Activated CD4-positive, alpha-beta memory T cell treated with anti-CD3 and anti-CD28 coated beads for 36 hours (primary cell): ENCODE results near the gene SCARF2. TPM values are rescaled to one million over a fixed set of nuclear protein-coding genes. Genes with fewer than 3 reads are reported as not detected.

ENCODE experiments used
- CTCF ChIA-PET: fragments of 350-600 bp; sonication (Branson Sonifier 250); formaldehyde crosslinking; loops from one replicate; lab custom pipeline; 2021; ENCODE audit warnings: antibody characterized with exemption, inconsistent platforms; lab: Charles Lee
- POLR2A ChIA-PET: fragments of 350-600 bp; sonication (Branson Sonifier 250); formaldehyde crosslinking; loops from one replicate; lab custom pipeline; 2021; ENCODE audit warnings: antibody characterized with exemption; lab: Charles Lee
- DNase-seq: peaks from one replicate; pipeline ENCODE4 v3.0.0-alpha.2; 2020
- H3K27ac Mint-ChIP-seq: one replicate; pipeline ENCODE4 v1.8.0; 2021; ENCODE audit warnings: mixed read lengths
- H3K27me3 Mint-ChIP-seq: one replicate; pipeline ENCODE4 v1.8.0; 2021; ENCODE audit warnings: mixed read lengths
- H3K36me3 Mint-ChIP-seq: one replicate; pipeline ENCODE4 v1.8.0; 2021; ENCODE audit warnings: mixed read lengths
- H3K4me1 Mint-ChIP-seq: one replicate; pipeline ENCODE4 v1.8.0; 2021; ENCODE audit warnings: low read depth, mixed read lengths
- H3K4me3 Mint-ChIP-seq: one replicate; pipeline ENCODE4 v1.8.0; 2021; ENCODE audit warnings: mild to moderate bottlenecking, mixed read lengths
- H3K9me3 Mint-ChIP-seq: one replicate; pipeline ENCODE4 v1.8.0; 2021; ENCODE audit warnings: mixed read lengths
- intact Hi-C: fragments of 100-400 bp; cut with micrococcal nuclease; formaldehyde crosslinking; loops from one replicate; pipeline ENCODE4 v1.15.1; 2023
- total RNA-seq, 2 experiments: library from RNA; stranded (reverse); gene quantifications; one replicate each; pipeline ENCODE4 v1.2.3, GENCODE V29; 2021

Gene SCARF2
- total RNA-seq, 2 experiments from 2014 or later, result 0.43 to 0.70 TPM

DNA sequence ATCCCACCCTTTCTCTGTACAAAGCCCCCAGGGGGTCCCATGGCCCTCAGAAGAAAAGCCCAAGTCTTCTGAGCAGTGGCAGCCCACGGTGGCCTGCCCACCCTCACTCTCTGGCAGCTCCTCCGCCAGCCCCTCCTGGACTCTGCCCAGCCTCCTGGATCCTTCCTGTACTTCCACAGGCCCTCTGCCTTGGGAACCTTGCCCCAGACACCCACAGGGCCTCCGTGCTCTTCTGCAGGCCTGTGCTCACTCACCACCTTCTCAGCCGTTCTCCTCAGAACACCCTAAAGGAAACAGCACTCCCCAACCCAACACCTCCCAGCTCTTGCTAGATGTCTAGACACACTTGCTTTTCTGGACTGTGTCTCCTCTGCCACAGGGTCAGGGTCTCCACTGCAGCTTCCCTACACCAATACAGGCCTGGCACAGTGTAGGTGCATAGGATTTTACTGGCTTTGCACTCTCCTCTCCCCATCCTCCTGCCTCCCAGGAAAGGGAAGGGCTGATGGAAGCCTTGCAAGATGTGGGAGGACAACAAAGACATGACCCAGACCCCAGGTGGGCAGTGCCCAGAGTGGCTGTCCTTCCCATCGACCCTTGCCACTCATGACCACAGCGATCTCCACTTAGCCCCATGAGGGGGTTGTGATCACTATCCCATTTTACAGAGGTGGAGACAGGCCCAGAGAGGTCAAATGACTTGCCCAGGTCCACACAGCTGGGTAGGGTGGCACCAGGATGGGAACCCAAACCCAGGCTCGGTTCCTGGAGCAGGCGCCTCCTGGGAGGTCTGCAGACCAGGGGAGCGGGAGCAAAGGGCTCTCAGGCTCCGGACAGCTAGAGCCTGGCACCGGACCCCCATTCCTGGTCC, 2.0 kb downstream of the SCARF2 start:
- intact Hi-C loops, result loop anchor here (2.0 kb wide), 1 partner anchor 19 kb away; no protein-coding TSS in a partner anchor
- peaks cover 45% of the 10 kb centered on the region for H3K27me3 Mint-ChIP-seq
- no peak overlapping the region for H3K4me3 Mint-ChIP-seq
- DNase-seq, result no peak
- H3K9me3 Mint-ChIP-seq, result no peaks in the 10 kb centered on the region
- POLR2A ChIA-PET, result no interaction called here
- CTCF ChIA-PET, result interaction anchor here (1.2 to 2.8 kb wide), 2 partner anchors 17 to 128 kb away, joined by 3 to 15 read pairs; no protein-coding TSS in a partner anchor
- peaks cover 18% of the 10 kb centered on the region for H3K4me1 Mint-ChIP-seq
- H3K27ac Mint-ChIP-seq, result no peak overlapping the region
- no peaks in the 10 kb centered on the region for H3K36me3 Mint-ChIP-seq

DNA sequence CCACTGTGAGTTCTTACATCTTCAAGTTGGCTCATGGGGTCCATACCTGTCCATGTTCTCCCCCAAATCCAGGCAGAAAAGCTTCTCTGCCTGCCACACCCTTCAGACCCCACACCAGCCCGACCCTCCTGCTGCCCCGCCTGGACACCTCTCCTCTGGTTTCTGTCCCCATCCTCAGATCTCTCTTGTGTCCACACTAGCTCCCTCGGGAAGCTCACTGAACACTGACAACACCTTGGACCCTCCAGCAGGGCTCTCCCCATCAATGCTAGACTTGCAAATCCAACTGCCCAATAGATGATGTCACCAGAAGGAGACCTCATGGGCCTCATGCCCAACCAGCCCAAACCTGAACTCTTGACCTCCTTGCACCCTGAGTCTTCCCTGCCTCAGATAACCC, 2.9 kb downstream of the SCARF2 start:
- CTCF ChIA-PET, result interaction anchor here (1.2 to 2.8 kb wide), 3 partner anchors 16 to 129 kb away, joined by 3 to 15 read pairs (median 9); no protein-coding TSS in a partner anchor
- POLR2A ChIA-PET, result no interaction called here
- H3K27me3 Mint-ChIP-seq, result peaks cover 52% of the 10 kb centered on the region

DNA sequence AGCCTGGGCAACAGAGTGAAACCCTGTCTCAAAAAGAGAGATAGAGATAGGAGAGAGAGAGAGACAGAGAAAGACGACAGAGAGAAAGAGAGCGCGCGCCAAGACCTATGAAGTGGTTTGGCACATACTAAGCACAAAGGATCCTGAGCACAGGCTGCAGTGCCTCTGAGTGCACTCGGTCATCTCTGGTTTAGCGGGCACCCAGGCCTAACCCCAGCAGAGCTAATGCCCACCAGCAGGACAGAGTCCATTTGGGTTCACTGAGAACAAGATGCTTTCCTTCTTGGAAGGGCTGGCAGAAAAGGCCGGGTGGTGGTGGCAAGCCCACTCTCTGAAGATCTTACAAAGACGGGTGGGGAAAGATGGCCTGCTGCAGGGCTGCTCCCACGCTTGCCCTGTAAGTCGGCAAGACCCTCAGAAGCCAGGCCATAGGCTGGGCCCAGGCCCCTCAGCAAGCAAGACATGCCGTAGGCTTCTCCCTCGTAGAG, 3.3 kb downstream of the SCARF2 start:
- Mint-ChIP-seq H3K4me3 (no peak overlapping the region), H3K27me3 (peaks cover 52% of the 10 kb centered on the region), H3K36me3 (no peaks in the 10 kb centered on the region), H3K4me1 (peaks cover 22% of the 10 kb centered on the region), H3K27ac (no peak overlapping the region), H3K9me3 (no peaks in the 10 kb centered on the region)
- no peak for DNase-seq
- ChIA-PET POLR2A (no interaction called here), CTCF (interaction anchor here (1.2 to 2.8 kb wide), 3 partner anchors 16 to 130 kb away, joined by 3 to 15 read pairs (median 9); no protein-coding TSS in a partner anchor)
- intact Hi-C loops, result no loop called here

More for the DNA sequence above, 2.9 kb downstream of the SCARF2 start:
- Mint-ChIP-seq H3K9me3 (no peaks in the 10 kb centered on the region), H3K4me3 (no peak overlapping the region), H3K36me3 (no peaks in the 10 kb centered on the region), H3K27ac (no peak overlapping the region), H3K4me1 (peaks cover 22% of the 10 kb centered on the region)
- no peak for DNase-seq
- intact Hi-C loops, result no loop called here

DNA sequence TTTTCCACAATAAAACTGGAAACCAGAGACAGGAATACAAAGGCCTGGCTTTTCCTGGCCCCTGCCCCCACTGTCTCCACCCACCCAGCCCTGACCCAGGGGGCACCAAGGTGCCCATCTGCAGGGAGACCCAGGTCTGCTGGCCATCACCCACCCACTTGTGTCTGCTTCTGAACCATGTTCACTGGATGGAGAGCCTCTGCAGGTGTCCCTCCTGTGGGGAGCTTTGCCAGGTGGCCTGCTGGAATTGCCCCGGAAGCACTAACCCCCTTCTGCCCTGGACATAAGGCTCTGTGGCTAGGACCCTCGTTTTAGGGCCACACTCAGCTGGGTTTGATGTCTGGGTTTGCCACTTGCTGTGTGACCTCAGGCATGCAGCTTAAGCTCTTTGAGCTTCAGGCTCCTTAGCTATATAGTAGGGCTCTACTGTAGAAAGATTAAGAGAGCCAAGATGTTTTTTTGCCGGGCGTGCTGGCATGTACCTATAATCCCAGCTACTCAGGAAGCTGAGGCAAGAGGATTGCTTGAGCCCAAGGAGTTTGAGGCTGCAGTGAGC, 3.9 kb downstream of the SCARF2 start:
- ChIA-PET POLR2A (no interaction called here), CTCF (interaction anchor here (1.8 to 2.8 kb wide), 2 partner anchors 15 to 22 kb away, joined by 9 to 15 read pairs; no protein-coding TSS in a partner anchor)
- no peak for DNase-seq
- Mint-ChIP-seq H3K27me3 (peaks cover 55% of the 10 kb centered on the region), H3K4me1 (peaks cover 25% of the 10 kb centered on the region), H3K9me3 (no peaks in the 10 kb centered on the region), H3K27ac (no peak overlapping the region), H3K4me3 (no peak overlapping the region), H3K36me3 (no peaks in the 10 kb centered on the region)
- intact Hi-C loops, result no loop called here

DNA sequence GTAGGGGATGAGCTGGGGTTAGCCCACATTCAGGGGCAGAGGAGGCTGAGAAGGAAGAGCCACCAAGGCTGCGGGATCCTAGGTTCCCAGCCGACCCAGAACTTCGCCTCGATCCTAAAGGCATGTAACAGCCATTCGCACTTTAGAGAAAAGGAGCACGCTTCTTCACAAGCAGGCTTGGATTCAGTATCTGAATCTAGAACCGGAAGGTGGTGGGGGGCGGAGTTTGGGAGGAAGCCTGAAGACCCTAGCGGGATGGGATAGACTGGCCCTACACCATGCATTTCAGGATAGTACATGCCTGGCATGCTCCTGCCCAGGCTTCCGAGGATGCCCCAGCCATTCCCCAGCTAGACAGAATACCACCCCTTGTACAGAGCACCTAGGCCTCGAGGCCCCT, 4.4 kb downstream of the SCARF2 start:
- Mint-ChIP-seq H3K4me1 (peaks cover 24% of the 10 kb centered on the region), H3K27me3 (peaks cover 50% of the 10 kb centered on the region), H3K9me3 (no peaks in the 10 kb centered on the region), H3K27ac (no peak overlapping the region), H3K4me3 (no peak overlapping the region), H3K36me3 (no peaks in the 10 kb centered on the region)
- CTCF ChIA-PET, result interaction anchor here (1.8 to 2.8 kb wide), 2 partner anchors 15 to 23 kb away, joined by 9 to 15 read pairs; no protein-coding TSS in a partner anchor
- DNase-seq, result no peak
- intact Hi-C loops, result no loop called here
- POLR2A ChIA-PET, result no interaction called here

DNA sequence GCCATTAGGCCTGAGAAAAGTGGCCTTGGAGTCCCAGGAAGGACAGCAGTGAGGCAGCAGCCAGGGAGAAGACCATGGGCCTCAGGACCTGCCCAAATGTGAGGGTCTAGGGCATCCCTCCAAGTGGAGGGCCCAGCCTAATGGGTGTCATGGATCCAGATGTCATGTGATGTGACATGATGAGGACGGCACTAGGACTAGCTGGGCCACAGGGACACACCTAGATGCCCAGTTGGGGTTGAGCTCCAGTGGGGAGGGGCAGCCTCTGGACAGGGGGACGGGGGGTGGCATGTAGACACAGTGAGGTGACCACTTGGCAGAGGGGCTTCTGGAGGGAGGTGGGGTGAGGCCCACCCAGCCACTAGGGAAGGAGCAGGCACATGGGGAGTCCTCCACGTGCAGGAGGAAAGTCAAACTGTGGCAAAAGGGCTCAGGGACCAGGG, 5.4 kb downstream of the SCARF2 start:
- Mint-ChIP-seq H3K4me3 (no peak overlapping the region), H3K36me3 (no peaks in the 10 kb centered on the region), H3K9me3 (no peaks in the 10 kb centered on the region), H3K27me3 (peaks cover 50% of the 10 kb centered on the region), H3K27ac (no peak overlapping the region), H3K4me1 (peaks cover 24% of the 10 kb centered on the region)
- intact Hi-C loops, result no loop called here
- CTCF ChIA-PET, result interaction anchor here (1.2 kb wide), 1 partner anchor 62 kb away, joined by 3 read pairs; no protein-coding TSS in a partner anchor
- POLR2A ChIA-PET, result no interaction called here
- DNase-seq, result no peak

DNA sequence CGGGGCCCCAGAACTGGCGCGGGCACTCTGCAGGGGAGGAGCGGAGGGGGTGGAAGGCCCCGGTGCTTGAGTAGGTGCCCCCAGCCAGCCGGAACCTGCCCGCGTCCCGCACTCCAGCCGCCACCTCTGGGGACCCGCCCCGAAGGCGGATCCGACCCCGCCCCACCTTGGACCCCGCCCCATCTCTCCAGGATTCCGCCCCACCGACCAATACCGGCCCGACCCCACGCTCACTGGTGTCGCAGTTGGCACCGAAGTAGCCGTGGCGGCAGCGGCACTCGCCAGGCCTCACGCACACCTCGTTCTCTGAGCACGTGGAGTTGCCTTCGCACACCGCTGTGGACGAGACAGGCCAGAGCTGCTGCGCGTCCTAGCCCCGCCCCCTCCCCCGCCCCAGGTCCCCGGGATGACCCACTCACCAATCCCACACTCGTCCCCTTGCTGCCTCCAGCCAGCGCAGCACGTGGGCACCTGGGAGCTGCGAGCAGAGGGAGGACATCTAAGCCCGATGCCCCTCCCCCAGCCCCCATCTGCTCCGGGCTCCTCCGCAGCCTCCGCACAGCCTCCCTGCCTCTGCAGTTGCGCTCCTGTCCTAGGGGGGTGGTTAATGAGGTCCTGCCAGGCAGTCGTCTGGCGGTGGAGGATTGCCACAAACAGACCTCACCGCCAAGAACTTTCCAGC, 6.0 kb downstream of the SCARF2 start:
- ChIA-PET POLR2A (no interaction called here), CTCF (interaction anchor here (0.9 to 1.2 kb wide), 2 partner anchors 25 to 63 kb away, joined by 3 read pairs; no protein-coding TSS in a partner anchor)
- H3K9me3 Mint-ChIP-seq, result no peaks in the 10 kb centered on the region
- no peak overlapping the region for H3K4me3 Mint-ChIP-seq
- intact Hi-C loops, result no loop called here
- no peak for DNase-seq
- no peak overlapping the region for H3K27ac Mint-ChIP-seq
- H3K4me1 Mint-ChIP-seq, result peaks cover 18% of the 10 kb centered on the region
- H3K27me3 Mint-ChIP-seq, result peaks cover 49% of the 10 kb centered on the region
- no peaks in the 10 kb centered on the region for H3K36me3 Mint-ChIP-seq

DNA sequence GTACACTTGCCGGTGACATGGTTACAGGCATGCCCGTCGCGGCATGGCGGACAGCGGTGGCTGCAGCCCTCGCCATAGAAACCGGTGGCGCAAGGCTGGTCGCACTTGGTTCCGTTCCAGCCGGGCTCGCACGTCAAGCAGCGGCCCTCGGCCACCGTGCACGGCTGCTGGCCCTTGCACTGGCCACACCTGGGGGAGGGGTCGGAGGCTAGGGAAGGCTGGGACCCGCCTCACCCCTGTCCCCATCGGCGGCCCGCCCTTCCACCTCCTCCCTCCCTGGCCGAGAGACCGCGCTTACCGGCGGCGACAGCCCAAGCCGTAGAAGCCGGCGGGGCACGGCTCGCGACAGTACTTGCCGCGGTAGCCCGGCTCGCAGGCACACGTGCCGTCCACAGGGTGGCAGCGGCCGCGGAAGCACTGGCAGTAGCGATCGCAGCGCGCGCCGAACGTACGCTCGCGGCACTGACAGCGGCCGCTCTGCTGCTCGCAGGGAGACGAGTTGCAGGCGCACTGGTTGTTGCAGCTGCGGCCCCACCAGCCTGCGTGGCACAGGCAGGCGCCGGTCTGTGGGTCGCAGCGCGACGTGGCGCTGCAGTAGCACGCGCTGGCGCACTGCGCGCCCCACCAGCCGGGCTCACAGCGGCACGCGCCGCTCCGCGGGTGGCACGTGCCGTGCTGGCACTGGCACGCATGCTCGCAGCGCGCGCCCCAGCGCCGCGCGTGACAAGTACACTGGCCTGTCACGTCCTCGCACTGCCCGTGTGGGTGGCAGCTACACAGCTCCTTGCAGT, 6.7 kb downstream of the SCARF2 start:
- Mint-ChIP-seq H3K4me1 (peaks cover 15% of the 10 kb centered on the region), H3K9me3 (no peaks in the 10 kb centered on the region), H3K27me3 (peaks cover 46% of the 10 kb centered on the region), H3K27ac (no peak overlapping the region), H3K36me3 (no peaks in the 10 kb centered on the region), H3K4me3 (peak overlapping the region; percentile 23)
- POLR2A ChIA-PET, result no interaction called here
- DNase-seq, result peak; percentile 71
- CTCF ChIA-PET, result interaction anchor here (0.9 to 2.8 kb wide), 4 partner anchors 12 to 141 kb away, joined by 3 to 20 read pairs (median 3); no protein-coding TSS in a partner anchor
- intact Hi-C loops, result no loop called here

DNA sequence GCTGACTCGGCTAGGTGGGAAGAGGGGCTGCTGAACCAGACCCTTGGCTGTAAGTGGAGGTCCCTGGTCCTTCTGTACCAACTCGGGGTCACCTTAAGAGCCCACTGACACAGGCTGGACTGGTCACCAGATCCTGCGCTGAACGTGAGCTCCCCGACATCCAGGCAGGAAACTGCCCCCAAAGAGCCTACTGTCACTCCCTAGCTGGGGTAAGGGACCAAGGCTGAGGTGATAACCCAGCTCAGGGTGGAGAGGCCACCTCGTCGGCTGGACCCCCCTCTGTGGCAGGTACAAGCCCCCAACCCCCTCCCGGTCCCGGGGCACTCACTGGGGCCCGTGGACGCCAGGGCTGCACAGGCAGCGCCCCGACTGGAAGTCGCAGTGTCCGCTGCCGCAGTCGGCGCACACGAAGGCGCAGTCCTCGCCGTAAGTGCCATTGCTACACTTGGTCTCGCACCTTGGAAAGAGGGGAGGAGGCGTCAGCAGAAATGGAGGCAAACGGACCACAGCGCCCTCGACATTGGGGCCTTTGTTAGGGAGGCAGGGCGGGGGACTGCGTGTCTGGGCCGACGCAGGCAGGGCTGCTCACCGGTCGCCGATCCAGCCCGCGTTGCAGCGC, 7.4 kb downstream of the SCARF2 start:
- no peak for DNase-seq
- Mint-ChIP-seq H3K4me3 (peak overlapping the region; percentile 68), H3K36me3 (no peaks in the 10 kb centered on the region), H3K27me3 (peaks cover 39% of the 10 kb centered on the region), H3K4me1 (peaks cover 12% of the 10 kb centered on the region), H3K9me3 (no peaks in the 10 kb centered on the region), H3K27ac (no peak overlapping the region)
- intact Hi-C loops, result no loop called here
- ChIA-PET CTCF (interaction anchor here (0.9 to 3.2 kb wide), 4 partner anchors 12 to 142 kb away, joined by 3 to 20 read pairs (median 10); no protein-coding TSS in a partner anchor), POLR2A (no interaction called here)

DNA sequence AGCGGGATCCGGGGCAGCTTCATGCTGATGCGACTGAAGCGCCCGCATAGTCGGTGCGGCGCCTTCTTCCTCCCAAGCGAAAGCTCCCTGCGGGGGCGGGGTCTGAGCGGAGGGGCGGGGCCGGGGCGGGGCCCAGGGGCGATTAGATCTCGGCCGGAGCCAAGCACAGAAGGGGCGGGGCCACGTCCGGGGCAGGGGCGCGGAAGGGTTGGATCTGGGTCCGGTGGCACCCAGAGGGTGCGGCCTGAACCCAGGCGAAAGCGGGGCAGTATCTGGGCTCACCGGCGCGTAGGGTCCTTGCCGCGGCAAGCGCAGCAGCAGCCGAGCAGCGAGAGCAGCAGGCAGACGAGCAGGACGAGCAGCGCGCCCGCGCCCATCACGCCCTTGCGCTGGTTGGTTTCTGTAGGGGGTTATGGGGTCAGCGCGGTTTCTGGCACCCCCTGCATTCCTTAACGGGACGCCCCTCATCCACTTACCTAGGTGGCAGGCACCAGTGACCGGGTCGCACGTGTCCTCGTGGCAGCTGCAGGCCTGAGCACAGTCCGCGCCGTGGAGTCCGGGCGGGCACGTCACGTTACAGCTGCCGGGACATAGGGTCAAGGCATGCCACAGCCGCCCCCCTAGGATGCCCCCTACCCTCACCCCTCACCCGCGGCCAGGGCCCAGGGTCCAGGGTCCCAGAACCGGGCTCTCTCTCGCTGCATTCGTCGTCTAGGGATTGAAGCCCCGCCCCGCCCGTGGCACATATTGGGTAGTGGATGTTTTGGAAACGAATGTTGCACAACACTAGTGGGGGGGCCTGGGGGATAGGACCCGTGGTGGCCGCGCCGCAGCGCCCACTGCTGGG, 8.1 kb downstream of the SCARF2 start:
- POLR2A ChIA-PET, result interaction anchor here (1.1 to 1.2 kb wide), 2 partner anchors 9 to 79 kb away, joined by 3 to 4 read pairs; no protein-coding TSS in a partner anchor
- CTCF ChIA-PET, result interaction anchor here (0.9 to 3.2 kb wide), 5 partner anchors 11 to 142 kb away, joined by 3 to 20 read pairs (median 4); no protein-coding TSS in a partner anchor
- Mint-ChIP-seq H3K36me3 (no peaks in the 10 kb centered on the region), H3K27me3 (peaks cover 35% of the 10 kb centered on the region), H3K4me3 (peak overlapping the region; percentile 68), H3K9me3 (no peaks in the 10 kb centered on the region), H3K27ac (no peak overlapping the region), H3K4me1 (peaks cover 12% of the 10 kb centered on the region)
- peak; percentile 87 for DNase-seq
- intact Hi-C loops, result loop anchor here (2.0 kb wide), 1 partner anchor 67 kb away; no protein-coding TSS in a partner anchor
